GM18870 (cell line): ENCODE measurements around the gene CBX7.

Source experiments
- ATAC-seq: cut with Tn5 transposase; IDR thresholded peaks from one replicate; pipeline ENCODE4 v1.9.1; 2021; ENCODE audit warnings: moderate library complexity; ENCODE audit not compliant: unreplicated experiment

CBX7 gene

DNA sequence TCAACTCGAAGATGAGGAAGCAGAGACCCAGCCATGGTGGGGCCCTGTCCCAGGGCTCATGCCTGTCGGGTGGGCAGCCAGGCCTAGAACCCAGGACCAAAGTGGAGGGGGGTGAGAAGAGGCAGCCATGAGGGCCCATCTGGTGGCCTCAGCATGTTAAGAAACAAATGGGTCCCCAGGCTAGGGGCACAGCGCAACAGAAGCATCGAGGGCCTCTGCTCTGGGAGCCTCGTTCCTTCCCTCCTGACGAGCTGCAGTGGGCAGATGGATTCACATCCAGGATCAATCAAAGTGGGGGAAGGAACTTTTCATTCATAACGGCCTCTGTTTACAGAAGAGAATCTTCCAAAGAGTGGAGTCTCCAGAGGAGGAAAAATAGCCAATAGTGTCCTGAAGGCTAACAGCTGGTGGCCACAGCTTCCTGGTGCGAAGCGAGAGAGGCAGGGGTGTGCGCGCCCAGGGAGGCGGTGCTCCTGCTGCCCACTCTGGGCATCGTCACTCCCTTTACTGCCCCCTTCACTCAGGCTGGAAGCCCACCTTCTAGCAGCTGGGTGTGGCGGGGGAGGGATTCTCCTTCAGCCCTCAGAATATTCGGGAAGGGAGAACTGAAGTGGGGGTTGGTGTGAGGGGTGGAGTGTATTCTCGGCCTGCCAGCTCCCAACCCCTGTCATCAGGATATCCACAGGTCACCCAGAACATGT is 4.3 kb downstream of the CBX7 start:
- no peak for ATAC-seq

DNA sequence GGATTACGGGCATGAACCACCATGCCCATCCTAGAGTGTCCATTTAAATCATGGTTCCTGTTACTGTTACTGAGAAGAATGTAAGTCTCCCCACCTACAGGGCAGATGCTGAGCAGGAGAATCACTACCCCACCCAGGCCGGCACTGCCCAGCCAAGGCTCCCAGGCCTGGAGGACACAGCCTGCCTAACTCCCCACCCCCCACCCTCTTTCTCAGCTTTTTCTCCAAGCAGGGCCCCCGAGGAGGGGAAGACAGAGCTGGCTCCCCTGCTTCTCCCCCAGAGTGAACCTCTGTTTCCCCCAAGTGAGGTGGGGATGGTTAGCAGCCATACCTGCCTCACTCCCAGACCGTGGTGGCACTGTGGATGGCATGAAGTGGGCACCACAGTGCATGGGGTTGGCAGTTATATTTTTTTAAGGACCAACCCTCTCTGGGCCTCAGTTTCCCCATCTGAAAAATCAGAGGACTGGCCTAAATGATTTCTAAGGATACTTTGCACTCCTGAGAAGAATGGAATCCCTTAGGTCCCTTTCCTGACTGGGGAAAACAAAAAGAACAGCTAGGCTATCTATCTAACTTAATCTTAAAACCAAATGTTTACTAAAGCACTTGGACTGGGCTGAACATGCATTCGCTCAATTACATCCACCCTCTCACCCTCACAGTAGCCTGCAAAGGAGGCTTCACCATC is 5.0 kb downstream of the CBX7 start:
- no peak for ATAC-seq

DNA sequence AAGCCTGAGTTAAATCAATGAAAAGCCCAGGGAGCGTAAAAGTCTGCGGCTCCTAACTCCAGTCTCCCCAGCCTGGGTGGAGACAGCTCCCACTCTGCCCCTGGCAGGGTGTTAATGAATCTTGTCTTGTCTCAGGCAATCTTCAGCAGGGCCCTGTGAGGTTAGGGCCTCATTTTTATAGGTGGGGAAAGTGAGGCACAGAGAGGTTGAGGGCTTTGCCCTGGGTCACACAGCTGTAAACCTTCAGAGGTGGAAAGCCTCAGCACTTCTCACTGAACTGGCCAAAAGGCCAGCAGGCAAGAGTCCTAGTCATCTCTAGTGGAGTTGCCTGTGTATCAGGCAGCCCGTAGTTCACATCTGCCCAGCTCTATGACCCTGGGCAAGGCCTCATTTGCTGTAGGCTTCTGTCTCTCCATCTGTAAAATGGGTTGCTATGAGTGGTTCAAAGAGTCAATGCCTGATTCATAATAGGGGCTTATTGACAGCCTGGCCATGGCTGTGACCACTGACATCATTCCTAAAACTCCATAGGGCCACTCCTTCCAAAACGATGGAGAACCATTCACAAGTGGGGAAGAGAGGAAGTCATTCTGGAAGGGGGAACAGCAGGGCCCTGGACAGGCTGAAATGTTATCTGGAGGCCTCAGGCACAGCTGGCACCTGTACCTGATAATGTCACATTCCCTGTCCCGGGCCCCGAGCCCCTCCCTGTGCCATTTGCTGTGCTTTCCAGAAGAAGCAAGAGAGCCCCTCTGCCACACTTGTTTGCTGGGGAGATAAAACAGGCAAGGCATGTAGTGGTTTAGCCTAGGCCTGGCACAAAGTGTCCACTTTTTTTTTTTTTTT is 6.0 kb downstream of the CBX7 start:
- no peak for ATAC-seq

DNA sequence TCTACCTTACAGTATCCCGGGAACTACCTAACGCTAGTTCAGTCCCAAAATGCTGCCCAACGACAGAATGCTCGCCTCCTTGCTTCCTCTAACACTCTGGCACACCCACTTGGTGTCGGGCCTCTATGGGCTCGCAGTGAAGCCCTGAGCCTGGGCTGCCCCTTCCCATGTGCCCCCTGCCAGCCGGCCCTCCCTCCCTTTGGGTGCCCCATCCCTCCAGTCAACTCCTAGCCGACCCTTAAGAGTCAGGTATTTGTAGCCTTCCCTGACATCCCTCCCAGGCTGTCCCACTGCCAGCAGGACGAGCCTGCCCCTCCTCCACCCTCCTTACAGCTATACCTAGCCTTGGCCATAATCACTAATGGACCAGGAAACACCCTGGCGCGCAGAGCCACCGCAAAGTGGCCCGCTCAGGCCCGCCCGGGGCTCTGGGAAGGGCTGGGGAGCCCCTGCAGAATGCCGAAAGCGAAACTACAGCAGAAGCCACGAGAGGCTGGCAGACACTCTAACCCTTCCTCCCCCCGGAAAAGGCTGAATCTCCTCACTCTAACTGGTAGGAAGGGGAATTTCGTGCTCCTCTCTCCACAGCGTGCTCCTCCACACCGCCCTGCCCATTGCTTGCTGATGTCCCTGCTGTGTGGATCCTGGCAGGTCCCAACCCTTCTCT is 8.2 kb downstream of the CBX7 start:
- ATAC-seq, result no peak

DNA sequence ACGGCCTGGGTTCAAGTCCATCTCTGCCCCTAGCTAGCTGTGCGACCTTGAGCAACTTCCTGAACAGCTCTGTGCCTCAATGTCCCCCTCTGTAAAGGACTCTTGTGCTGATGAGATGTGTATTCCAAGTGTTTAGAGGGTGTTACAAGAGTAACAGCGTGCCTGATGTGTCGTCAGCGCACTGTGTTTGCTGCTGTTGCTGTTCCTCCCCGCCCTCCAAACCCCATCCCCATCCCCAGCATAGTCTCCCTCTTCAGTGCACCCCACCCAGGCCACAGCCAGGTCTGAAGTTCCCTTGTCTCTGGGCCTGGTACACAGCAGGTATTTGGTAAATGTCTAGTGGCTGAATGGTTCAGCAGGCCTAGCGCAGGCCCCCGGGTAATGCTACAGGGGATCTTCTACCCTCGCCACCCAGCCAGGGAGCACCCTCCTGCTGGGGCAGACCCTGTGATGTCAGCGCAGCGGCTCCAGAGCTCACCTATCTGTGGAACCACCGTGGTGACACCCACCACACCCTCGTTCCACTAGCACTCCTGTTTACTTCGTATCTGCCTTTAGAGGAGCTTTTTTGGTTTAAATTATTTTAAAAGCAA is 10.3 kb downstream of the CBX7 start:
- no peak for ATAC-seq

DNA sequence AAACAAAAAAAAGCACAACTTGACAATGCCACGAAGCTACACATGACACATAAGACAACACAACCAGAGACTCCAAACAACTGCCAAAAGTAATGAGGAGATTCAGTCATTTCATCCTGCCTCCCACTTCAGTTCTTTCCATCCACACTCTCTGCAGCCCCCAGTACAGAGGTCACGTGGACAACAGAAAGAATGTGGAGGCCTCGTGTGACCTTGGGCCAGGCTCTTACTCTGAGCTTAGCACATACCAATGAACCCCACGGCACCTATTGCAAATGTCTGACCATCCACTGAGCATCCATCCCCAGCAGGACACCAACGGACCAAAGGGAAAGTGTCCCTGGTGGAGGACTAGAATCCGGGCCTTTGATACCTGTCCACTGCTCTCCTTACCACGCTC is 12.5 kb downstream of the CBX7 start:
- no peak for ATAC-seq

DNA sequence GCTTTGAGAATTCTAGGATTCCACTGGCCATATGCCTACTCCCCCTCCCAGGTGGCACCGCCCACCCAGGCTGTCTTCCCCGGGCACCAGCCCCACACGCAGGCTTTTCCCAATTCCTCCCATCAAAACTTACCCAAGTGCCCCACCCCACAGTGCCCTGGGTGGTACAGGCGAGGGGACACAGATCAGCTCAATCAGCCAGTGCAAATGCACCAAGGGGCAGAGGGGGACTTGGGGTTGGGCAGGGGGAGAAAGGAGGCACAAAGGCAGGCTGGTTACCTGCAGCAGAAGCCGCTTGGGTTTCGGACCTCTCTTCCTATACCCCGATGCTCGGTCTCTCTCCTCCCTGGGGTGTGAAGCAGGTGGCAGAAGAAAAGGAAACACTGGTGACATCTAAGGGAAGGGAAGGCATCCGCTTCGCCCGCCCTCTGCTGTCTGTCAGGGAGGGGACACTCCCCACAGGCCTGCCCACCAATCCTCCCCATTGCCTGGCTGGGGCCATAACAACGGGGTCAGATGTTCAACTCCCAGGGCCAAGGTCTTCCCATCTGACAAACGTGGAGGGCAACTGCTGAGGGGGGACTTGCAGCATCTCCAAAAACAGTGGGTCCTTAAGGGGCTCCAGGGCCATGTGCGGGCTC is 14.0 kb downstream of the CBX7 start:
- no peak for ATAC-seq

DNA sequence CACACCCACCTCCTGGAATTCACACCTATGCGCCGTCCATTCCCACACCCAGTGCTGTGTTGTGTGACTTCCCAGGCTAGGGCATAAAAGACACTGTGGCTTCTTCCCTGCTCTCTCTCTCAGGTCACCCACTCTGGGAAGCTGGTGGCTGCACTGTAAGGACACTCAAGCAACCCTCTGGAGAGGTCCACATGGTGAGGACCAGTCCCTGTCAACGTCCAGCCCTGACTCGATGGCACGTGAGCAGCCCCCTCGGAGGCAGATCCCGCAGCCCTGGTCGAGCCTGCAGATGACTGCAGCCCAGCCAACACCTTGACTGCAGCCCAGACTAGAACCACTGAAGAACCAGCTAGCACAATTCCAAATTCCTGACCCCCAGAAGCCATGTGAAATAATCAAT is 16.2 kb downstream of the CBX7 start:
- no peak for ATAC-seq

DNA sequence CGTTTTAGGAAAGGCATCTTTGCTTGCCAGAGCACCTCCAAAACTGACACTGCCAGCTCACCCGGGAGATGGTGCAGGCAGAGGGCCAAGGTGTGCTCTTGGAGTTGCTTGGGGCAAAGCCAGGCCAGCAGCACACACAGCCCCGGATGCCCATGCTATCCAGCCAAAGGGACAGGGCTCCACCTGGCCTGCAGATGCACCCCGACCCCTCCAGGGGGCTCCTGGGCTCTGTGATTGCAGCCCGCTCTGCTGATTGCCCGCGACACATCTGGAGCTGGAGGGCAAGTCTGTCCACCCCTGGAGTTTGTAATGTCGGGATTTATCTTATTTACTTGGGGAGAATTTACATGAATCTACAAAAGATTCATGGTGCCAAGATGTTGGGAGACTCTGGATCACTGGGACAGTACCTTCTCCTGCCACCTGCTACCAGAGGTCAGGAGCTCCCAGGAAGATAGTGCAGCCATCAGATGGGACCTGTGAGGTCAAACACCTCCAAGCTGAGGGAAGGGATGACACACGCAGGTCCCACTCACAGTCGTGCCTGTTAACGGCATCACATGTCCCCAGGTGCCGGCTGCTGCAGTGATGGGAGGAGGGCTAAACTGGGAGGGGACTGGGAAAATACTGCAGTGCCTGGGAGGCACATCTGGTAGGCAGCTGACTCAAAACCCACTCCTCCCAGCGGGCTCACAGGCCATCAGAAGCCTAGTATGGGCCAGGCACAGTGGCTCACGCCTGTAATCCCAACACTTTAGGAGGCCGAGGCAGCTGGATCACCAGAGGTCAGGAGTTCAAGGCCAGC is 17.2 kb downstream of the CBX7 start:
- ATAC-seq, result no peak

DNA sequence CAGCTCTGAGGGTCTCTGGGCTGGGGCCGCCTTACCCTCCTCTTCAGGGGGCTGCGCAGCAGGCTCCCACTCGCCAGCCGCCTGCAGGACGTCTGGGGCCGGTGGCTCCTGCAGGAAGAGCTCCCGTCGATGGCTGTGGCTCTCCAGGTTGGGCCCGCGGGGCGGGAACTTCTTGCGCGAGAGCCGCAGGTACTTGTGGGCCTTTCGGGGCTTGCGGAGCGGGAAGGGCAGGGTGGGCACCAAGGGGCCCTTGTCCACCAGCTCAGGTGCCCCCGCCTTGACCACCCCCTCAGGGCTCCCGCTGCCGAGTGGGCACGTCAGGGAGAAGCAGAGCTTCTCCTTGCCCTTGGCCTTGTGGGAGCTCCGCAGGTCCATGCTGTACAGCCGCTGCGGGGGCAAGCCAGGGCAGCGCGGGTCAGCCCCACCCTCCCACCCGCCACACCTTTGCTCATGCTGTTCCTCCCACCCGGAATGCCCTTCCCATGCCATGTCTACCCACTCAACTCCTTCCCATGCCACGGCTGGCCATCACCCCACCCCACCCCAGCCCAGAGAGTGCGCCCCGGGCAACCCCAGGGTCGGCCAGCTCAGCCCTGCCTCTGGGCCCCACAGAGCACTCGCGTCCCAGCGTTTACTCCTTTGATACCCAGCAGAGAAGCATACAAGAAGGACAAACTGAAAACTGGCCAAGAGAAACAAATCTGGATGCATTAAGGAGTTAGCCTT is 18.0 kb downstream of the CBX7 start:
- ATAC-seq, result no peak

DNA sequence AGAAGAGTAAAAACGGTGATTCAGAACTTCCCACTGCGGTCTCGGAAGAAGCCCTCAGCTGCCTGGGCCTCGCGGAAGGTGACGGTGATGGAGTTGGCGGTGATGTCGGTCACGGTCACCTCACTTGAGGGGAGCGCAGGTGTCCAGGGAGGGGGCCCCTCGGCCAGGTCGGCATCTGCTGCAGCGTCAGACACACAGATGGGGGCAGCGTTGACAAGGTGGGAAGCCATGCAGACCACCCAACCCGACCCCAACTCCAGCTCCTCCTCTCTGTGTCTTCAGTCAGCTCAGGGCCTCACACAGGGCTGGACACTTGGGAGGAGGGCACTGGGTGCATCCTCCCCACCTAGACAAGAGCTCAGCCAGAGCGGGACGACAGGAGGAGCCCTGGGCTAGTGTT is 18.6 kb downstream of the CBX7 start:
- ATAC-seq, result no peak

DNA sequence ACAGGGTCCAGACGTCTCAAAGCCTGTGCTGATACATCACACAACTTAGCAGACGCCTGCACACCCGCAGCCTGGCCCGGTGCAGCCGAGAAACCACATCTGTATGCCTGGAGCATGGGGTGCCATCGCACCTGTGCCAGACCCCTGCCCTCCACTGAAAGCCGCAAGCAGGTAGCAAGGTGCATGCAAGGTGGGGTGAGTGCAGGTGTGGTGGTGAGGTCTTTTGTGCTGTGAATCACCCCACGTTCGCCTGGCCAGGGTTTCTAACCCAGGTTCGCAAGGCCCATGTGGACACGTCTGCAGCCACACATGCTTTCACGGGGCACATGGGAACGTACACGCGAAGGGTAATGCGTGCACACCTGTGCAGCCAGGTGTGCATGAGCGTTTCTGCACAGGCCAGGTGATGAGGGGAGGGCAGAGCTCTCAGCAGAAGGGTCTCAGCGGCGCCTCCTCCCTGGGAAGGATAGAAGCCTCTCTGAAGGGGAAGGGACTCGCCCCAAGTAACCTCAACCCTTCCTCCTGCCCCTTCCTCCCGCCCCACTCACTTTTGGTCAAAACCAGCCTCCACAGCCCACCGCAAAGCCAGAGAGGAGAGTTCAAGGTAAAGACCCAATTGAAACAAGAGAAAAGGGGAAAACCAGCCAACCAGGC is 19.5 kb downstream of the CBX7 start:
- ATAC-seq, result no peak

DNA sequence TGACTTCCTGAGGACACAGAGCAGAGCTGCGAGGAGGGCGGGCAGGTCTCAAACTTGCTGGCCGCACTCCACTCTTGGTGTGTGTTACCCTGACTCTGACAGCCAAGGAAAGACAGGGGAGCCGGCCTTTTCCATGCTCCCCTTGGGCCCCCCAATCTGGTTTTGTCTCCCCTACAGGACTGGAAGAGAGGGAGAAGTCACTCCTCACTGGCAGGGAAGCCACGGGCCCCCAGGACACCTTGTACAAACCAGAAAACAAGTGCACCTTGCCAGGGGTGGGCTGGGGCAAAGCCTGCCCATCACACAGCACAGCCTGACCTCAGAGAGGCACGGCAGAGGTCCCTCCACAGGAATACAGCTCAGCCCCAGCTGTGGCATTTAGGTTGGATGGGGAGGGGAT is 20.2 kb downstream of the CBX7 start:
- no peak for ATAC-seq

DNA sequence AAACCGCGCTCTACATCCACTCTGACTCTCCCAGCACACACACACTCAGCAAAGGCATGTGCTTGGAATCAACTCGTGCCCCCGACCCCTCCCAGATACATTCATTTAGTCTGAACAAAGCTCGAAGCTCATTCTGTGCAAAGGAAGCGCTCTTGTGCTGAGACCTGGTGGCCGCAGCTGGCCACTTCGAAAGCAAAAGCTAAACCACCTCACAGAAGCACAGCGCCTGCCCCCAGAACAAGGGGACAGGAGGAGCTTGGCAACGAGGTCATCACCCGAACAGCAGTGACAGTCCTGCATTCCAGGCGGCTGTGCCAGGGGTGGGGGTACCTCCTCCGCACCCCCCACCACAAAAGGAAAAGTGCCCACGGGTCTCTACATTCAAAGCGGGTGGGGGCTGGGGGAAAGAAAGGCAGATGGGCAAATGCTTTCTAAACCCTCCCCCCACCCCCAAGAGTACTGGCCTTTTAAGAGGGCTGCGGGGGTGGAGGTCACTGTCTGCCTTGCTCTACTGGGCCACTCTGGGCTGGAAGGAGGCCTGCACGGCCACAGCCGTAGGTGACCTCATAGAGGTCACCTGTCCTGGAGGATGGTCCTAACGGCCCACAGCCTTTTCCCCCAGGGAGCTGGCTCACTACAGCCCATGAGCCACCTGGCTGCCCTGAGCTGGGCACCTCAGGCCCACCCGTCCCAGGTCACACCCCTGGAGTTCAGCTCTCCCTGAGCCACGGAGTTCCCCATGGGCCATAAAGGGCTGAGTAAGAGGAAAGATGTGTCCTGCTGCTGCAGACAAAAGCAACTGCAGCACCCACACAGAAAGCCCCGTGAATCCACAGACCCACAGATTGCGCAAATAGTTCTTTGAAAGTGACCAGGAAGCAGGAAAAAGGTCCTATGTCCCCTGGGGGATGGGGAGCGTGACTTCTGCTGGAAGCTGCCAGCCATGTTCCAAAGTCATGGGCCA is 21.3 kb downstream of the CBX7 start:
- ATAC-seq, result no peak

DNA sequence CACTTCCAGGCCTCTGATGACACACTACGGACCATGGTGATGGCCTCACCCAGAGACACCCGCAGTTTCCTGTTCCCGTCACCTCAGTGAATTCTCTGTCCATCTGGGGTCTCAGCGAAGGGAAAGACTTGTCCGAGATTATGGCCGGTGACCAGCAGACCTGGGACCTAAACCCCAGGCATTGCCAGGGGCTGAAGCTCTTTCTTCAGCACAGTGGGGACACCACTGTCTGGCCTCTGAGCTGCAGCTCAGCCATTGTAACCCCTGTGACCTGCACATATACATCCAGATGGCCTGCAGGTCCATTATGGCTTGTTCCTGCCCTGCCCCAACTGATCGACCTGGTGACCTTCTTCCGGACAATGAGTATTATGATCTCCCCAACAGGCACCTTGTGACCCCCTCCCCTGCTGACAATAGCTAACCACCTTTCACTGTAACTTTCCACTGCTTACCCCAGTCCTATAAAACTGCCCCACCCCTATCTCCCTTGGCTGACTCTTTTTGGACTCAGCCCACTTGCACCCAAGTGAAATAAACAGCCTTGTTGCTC is 22.3 kb downstream of the CBX7 start:
- ATAC-seq, result no peak

DNA sequence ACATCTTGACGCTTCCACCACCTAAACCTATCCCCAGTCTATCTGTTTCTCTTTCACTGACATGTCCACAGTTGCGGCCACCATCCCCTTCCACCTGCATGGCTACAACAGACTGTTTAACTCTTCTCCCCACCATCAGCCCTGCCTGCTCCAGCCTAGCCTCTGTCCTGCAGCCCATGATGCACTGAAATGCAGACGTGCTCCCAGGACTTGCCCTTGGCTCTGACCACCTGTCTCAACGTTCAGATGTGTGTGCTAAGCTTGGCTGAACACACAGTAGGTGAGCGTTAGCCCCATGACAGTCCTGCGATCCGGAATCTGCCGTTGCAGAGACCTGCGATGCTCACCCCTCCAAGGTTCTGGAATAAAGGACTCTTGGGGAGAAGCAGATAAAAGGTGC is 22.7 kb downstream of the CBX7 start:
- ATAC-seq, result no peak

DNA sequence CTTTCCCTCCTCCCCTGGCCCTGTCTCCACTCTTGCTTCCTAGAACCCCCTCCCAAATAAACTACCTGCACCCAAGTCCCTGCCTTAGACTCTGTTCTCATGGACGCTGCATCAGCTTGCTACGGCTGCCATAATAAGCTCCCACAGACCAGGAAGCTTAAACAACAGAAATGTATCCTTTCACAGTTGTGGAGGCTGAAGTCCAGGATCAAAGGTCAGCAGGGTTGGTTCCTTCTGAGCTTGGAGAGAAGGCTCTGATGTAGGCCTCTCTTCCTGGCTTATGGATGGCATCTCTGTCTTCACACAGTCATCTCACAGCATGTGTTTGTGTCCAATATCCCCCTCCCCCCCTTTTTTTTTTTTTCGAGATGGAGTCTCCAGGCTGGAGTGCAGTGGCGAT is 23.4 kb downstream of the CBX7 start:
- no peak for ATAC-seq
